HG03442 (cell line): ENCODE measurements around the gene PRRX1.

ENCODE experiments used
- ATAC-seq: cut with Tn5 transposase; IDR thresholded peaks from one replicate; pipeline ENCODE4 v1.9.1; 2021; ENCODE audit warnings: mild to moderate bottlenecking, moderate library complexity; ENCODE audit not compliant: unreplicated experiment

The PRRX1 gene

DNA sequence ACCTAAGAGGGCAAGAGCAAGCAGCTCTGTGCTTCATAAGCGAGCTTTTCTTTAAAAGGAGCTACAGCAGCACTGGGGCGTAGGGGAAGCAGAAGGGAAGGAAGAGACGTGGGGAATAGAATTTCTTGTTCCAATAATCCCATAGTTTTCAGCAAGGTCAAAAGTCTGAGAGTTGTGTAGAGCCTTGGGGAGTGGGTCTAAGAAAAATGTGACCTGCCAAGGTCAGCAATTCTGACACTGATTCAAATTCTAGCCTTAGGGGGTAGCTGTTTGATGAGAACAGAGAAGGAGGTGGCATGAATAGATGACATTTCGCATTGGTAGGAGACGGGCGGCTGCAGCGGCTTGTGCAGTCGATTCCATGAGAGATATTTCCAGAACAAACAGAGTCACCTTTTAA lies 22.4 kb downstream of the PRRX1 start:
- no peak for ATAC-seq

DNA sequence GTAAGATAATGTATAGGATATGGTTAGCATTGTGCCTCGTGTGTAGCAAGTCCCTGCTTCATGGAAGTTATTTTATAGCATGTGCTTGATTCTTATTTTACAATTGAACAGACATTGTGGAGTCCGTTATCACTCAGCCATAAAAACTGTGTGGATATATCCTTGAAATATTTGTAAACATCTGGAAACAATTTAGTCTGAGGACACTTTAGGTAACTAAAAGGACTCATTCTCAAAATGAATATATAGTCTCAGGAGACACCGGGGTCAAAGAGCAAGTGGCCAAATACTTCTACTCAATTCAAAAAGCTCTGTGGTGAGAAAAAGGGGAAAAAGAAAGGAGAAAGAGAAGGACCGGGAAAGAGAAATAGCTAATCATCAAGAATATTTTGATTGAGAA lies 23.7 kb downstream of the PRRX1 start:
- no peak for ATAC-seq

DNA sequence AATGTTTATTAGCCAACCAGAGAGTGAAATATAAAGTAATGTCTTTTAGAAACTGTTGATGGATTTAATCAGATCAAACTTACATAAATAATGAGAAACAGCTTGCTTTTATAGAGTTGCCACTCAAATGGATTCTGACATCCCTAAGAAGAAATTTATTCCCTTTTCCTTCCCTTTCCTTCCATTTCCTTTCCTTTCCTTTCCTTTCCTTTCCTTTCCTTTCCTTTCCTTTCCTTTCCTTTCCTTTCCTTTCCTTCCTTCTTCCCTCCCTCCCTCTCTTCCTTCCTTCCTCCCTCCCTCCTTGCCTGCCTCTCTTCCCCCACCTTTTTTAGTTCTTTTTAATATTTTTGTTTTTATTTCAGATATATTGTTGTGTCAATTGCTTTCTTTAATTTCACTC lies 27.3 kb downstream of the PRRX1 start:
- ATAC-seq, result no peak

- ATAC-seq, result no peak
These were observed 29.1 kb downstream of the PRRX1 start for GRCh38 chr1:170692866-170693575.

DNA sequence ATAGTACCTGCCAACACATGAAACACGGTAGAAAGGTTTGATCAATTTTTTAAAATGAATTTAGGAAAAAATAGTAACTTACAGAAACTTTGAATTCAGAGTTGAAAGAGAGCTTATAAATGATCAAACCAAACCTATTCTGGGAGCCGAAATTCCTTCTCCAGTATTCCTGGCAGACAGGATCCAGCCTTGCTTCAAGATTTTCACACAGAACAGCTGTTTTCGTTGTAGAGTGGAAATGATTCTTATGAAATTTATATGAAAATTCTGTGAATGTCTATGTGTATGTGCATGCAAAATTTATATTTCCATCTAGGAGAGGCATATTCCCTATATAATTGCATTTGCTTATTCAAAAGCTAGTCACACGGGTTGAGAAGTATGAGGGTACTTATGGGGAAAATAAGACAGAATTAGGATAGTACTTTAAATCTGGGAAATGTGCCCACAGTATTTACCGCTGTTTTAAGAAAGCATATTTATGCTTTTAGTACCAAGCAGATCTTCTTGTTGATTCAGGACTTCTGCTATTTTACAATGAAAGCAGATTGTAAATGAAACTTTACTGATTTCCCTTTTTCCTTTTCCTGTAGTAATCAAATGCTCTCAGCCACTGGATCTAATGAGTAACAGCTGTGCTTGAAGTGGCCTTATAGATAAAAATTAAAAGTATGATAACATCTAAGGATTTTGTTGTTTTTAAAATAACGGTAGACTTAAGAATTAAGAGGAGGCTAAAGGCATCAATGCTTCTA lies 30.4 kb downstream of the PRRX1 start:
- ATAC-seq, result no peak

- no peak for ATAC-seq
These were observed 32.1 kb downstream of the PRRX1 start for GRCh38 chr1:170695955-170696590.

DNA sequence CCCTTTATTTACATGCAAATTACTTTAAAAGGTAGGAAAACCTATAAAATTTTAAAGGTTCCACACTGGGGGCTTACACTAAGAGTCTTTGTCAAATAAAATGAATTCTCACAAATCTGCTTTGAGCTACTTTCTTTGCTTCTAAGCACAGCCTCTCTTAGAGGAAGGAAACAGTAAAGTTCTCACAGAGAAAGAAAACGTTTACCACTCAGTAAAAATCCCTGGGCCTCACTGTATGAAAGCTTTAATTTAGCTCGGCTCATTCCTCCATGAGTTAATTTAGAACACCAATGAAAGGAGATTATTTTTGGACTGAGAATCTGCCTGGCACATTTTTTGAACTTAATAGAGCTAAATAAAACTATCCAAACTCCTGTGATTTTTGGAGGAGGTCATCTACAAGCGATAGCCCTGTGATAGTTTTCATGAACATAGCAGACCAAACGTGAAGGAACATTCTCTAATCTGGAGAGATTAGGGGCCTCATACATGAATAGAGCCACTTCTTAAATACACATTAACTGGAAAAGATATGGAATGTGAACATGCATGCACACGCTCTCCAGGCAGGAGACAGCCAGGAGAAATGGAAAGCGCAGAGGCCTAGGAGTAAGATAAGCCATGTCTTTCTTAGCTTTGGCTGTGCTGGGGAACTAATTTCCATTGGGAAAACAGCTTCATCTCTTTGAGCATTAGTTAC lies 32.8 kb downstream of the PRRX1 start:
- no peak for ATAC-seq

- ATAC-seq, result no peak
These were observed 33.4 kb downstream of the PRRX1 start for GRCh38 chr1:170697316-170697715.

- ATAC-seq, result no peak
These were observed 34.7 kb downstream of the PRRX1 start for GRCh38 chr1:170698301-170699275.

- no peak for ATAC-seq
These were observed 35.8 kb downstream of the PRRX1 start for GRCh38 chr1:170699696-170700095.

DNA sequence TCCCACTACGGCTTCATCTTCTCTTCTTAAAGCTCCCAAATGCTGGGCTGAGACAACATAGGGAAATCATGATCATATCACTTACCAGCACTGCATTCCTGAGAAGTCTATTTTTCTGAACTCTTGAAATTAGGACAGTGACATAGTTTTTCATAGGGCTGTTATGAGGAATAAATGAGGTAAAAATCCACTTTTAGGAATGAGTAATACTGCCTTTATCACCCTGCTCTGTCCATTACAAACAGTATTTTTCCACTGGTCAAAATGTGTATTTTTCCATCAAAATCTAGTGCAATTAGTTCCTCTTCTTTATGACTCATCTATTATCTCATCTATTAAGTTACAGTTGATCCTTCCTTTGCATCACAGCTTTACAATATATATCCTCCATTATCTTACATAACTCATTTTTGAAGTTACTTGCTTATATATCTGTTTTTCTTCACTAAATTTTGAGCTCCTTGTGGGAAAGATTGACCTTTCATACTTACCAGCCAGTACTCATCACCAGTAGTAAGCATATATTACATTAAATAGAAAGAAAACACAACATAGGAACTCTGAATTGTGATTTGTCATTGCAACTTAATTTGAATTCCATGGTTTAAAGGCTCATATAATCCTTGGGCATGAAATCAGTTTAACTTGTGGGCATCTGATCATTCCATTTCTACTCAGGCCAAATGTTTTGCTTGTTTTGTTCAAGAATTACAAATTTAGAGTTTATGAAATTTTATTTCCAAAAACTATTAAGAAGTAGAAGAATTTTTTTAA lies 37.1 kb downstream of the PRRX1 start:
- ATAC-seq, result no peak

- ATAC-seq, result no peak
These were observed 38.0 kb downstream of the PRRX1 start for GRCh38 chr1:170701962-170702361.

DNA sequence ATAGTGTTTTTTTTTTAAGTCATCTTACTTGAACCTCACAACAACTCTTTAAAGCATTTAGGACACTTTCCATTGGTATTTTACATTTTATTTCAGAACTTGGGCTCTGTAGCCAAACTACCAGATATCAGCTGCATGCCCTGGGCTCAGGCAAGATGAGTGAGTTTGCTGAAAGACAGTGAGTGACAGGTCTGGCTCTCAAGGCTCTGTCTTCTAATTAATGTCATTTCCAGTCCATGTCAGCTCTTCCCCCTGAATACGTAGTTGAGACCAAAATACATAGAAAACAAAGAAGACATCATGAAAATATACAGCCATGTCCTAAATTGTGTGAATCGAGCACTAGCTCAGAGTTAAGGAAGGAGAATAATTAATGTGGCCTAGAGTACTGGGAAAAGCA lies 39.7 kb downstream of the PRRX1 start:
- no peak for ATAC-seq

DNA sequence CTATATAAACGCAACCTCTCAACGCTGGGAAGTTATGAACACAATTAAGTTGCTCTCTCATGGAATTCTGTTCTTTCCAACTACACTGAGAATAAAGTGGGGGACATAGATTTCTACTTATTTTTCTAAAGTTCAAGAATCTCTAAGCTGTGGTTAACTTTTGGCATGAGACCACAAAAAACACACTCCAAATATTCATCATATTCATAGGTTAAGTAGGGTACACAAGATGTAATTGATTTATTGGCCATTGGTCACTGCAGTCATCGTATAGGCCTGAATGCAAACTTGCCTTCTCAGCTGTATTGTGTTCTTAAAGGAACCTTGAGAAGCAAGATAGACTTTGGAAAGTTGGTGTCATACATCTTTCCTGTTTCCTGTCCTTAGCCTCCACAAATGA lies 40.3 kb downstream of the PRRX1 start:
- ATAC-seq, result no peak

DNA sequence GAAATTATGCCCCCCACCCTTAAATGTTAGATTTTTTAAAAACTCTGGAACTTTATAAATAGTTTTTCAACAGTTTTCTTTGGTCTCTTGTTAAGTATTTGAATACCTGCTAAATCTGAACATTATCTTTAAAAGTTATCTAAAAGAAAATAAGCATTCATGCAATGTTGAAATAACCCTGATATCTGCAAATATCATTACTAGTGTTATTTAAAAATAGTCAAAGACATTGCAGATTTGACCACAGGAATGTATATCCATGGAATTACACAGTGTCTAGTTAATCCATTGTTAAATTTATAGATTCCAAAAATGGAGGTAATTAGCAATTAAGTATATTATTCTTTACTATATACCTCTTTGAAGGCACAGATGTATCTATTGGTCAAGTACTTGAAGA lies 42.0 kb downstream of the PRRX1 start:
- ATAC-seq, result no peak

GRCh38 chr1:170707117-170707516 lies 43.2 kb downstream of the PRRX1 start:
- no peak for ATAC-seq

DNA sequence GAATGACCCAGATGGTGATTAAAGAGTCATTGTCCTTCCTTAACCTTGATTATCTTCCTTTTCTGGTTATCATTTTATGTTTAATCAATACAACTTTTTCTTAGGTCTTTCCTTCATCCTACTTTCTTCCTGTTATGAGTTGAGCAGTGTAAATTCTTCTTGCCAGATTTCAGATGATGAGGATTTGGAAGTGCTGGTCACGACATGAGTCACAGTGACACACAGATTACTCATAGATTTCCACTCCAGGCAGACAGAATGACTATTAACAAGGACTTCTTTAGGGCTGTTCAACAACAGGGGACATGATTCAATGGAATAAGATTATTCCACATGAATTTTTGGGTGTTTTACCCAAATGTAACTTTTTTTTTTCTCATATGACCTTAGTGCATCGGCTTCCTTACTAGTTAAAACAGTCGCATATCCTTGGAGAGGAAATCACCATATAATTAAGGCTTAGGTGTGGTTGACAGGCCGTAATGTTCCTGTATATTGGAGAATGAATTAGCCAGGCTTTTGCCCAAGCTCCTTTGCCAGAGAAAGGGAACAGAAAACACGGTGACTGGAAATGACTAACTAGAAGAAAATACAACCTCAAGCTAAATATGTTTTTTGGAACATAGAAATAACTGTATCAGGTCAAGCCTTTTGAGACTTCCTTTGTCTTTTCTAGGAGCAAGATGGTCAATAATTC lies 44.2 kb downstream of the PRRX1 start:
- ATAC-seq, result no peak

GRCh38 chr1:170711682-170712081 lies 47.8 kb downstream of the PRRX1 start:
- no peak for ATAC-seq

GRCh38 chr1:170714163-170714562 lies 50.2 kb downstream of the PRRX1 start:
- ATAC-seq, result no peak
